ENCODE results near the gene ZNF467.

Gene ZNF467

GRCh38 chr7:149803551-149804074, 30.2 kb upstream of the ZNF467 start:
- no peaks in the 10 kb centered on the region for H3K36me3 ChIP-seq (ENCODE audit: control insufficient read depth, insufficient read depth, low read length)
- no peaks in the 10 kb centered on the region; the same call in none of the 2 replicates for H3K27me3 ChIP-seq (ENCODE audit: control insufficient read depth, insufficient read depth, low read length)
- no peaks in the 10 kb centered on the region for H3K9me3 ChIP-seq (ENCODE audit: control insufficient read depth, insufficient read depth, low read depth, low read length)
- no peak overlapping the region for H3K4me3 ChIP-seq (ENCODE audit: low read depth, low read length)
- H3K27ac ChIP-seq (ENCODE audit: low read depth, low read length) = no peak overlapping the region
- H3K4me1 ChIP-seq (ENCODE audit: control insufficient read depth, insufficient read depth, low read length) = no peaks in the 10 kb centered on the region
- H3K9ac ChIP-seq (ENCODE audit: low read length) = no peak overlapping the region

GRCh38 chr7:149802966-149803365, 29.6 kb upstream of the ZNF467 start:
- Histone ChIP-seq H3K9me3 (ENCODE audit: control insufficient read depth, insufficient read depth, low read depth, low read length) (no peaks in the 10 kb centered on the region), H3K27ac (ENCODE audit: low read depth, low read length) (no peak overlapping the region), H3K36me3 (ENCODE audit: control insufficient read depth, insufficient read depth, low read length) (no peaks in the 10 kb centered on the region), H3K27me3 (ENCODE audit: control insufficient read depth, insufficient read depth, low read length) (no peaks in the 10 kb centered on the region; the same call in none of the 2 replicates), H3K4me3 (ENCODE audit: low read depth, low read length) (no peak overlapping the region), H3K9ac (ENCODE audit: low read length) (no peak overlapping the region), H3K4me1 (ENCODE audit: control insufficient read depth, insufficient read depth, low read length) (no peaks in the 10 kb centered on the region)

DNA sequence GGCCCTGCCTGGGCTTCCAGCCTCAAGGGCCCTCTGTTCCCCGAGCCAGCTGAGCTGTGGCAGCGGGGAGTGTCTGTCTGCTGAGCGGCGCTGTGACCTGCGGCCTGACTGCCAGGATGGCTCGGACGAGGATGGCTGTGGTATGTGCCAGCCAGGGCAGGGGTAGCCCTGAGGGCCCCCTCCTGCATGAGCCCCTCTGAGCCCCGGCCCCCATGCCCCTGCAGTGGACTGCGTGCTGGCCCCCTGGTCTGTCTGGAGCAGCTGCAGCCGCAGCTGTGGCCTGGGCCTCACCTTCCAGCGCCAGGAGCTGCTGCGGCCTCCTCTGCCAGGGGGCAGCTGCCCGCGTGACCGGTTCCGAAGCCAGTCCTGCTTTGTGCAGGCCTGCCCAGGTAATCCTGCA, 28.4 kb upstream of the ZNF467 start:
- Histone ChIP-seq H3K4me3 (ENCODE audit: low read depth, low read length) (no peak overlapping the region), H3K27me3 (ENCODE audit: control insufficient read depth, insufficient read depth, low read length) (no peaks in the 10 kb centered on the region; the same call in 1 of the 2 replicates)

DNA sequence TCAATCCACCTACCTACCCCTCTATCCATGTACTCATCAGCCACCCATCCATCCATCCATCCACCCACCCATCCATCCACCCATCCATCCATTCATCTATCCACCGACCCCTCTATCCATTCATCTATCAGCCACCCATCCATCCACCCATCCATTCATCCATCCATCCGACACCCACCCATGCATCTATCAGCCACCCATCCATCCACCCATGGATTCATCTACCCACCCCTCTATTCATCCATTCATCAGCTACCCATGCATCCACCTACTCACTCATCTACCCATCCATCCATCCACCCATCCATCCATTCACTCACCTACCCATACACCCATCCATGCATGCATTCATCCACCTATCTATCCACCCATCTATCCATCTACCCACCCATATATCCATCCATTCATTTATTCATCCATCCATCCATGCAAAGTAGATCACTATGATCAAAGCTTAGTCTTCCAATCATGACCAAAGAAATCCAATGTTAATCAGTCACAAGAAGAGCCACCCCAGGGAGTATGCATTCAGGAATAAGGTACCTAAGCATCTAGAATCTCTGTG, 27.7 kb upstream of the ZNF467 start:
- no peak overlapping the region for H3K9ac ChIP-seq (ENCODE audit: low read length)
- H3K36me3 ChIP-seq (ENCODE audit: control insufficient read depth, insufficient read depth, low read length) = no peaks in the 10 kb centered on the region
- no peak overlapping the region for H3K4me3 ChIP-seq (ENCODE audit: low read depth, low read length)
- no peak overlapping the region for H3K27ac ChIP-seq (ENCODE audit: low read depth, low read length)
- no peaks in the 10 kb centered on the region for H3K9me3 ChIP-seq (ENCODE audit: control insufficient read depth, insufficient read depth, low read depth, low read length)
- no peaks in the 10 kb centered on the region for H3K4me1 ChIP-seq (ENCODE audit: control insufficient read depth, insufficient read depth, low read length)
- H3K27me3 ChIP-seq (ENCODE audit: control insufficient read depth, insufficient read depth, low read length) = peaks cover 3% of the 10 kb centered on the region; the same call in 1 of the 2 replicates

More for the DNA sequence above, 28.4 kb upstream of the ZNF467 start:
- H3K9me3 ChIP-seq (ENCODE audit: control insufficient read depth, insufficient read depth, low read depth, low read length) = no peaks in the 10 kb centered on the region
- H3K27ac ChIP-seq (ENCODE audit: low read depth, low read length) = no peak overlapping the region
- H3K9ac ChIP-seq (ENCODE audit: low read length) = no peak overlapping the region
- H3K4me1 ChIP-seq (ENCODE audit: control insufficient read depth, insufficient read depth, low read length) = no peaks in the 10 kb centered on the region
- H3K36me3 ChIP-seq (ENCODE audit: control insufficient read depth, insufficient read depth, low read length) = no peaks in the 10 kb centered on the region

DNA sequence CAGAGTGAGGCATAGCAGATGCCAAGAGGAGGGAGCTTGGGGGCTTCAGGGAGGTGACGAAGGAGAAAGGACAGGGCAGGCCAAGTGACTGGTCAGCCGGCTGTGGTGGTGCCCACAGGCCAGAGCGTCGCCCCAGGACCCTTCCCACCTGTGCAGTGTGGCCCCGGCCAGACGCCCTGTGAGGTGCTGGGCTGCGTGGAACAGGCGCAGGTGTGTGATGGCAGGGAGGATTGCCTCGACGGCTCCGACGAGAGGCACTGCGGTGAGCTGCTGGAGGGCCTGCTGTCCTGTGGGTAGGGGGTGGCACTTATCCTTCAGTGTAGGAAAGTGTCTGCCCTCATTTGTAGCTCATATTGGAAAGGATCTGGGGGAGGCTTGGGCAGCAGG, 26.8 kb upstream of the ZNF467 start:
- Histone ChIP-seq H3K4me3 (ENCODE audit: low read depth, low read length) (no peak overlapping the region), H3K9ac (ENCODE audit: low read length) (no peak overlapping the region), H3K27me3 (ENCODE audit: control insufficient read depth, insufficient read depth, low read length) (peaks cover 11% of the 10 kb centered on the region), H3K4me1 (ENCODE audit: control insufficient read depth, insufficient read depth, low read length) (no peaks in the 10 kb centered on the region), H3K27ac (ENCODE audit: low read depth, low read length) (no peak overlapping the region), H3K9me3 (ENCODE audit: control insufficient read depth, insufficient read depth, low read depth, low read length) (no peaks in the 10 kb centered on the region), H3K36me3 (ENCODE audit: control insufficient read depth, insufficient read depth, low read length) (no peaks in the 10 kb centered on the region)

DNA sequence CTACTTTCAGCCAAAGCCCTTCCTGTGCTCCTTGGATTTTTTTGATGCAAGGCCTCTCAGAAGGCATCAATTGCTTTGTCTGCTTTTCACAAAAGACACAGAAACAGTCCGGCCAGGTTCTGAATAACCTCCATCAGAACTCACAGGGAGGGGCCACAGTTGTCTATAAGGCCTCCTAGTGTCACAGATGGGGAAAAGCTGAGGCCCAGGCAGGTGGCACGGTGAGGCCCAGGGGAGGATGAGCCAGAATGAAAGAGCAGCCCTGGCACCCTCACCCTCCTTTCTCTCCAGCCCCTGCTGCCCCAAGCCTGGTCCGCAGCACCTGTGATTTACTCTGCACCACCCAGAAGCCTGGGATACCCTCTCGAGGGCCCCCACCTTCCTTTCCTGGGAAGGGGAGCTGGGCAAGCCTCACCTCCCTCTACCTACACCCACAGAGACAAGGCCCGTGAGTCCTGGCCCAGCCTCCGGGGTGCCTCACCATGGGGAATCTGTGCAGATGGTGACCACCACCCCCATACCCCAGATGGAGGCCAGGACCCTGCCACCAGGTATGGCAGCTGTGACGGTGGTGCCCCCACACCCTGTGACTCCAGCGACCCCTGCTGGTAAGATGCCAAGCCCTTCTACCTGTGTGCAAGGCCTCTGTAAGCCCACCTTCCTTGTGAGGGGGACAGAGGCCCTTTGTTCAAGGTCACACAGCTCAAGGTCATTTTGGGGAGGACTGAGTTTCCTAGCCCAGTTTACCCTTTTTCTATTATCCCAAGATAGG, 26.2 kb upstream of the ZNF467 start:
- Histone ChIP-seq H3K9me3 (ENCODE audit: control insufficient read depth, insufficient read depth, low read depth, low read length) (no peaks in the 10 kb centered on the region), H3K36me3 (ENCODE audit: control insufficient read depth, insufficient read depth, low read length) (no peaks in the 10 kb centered on the region), H3K4me3 (ENCODE audit: low read depth, low read length) (no peak overlapping the region), H3K4me1 (ENCODE audit: control insufficient read depth, insufficient read depth, low read length) (no peaks in the 10 kb centered on the region; the same call in 1 of the 2 replicates), H3K9ac (ENCODE audit: low read length) (no peak overlapping the region), H3K27me3 (ENCODE audit: control insufficient read depth, insufficient read depth, low read length) (peaks cover 16% of the 10 kb centered on the region), H3K27ac (ENCODE audit: low read depth, low read length) (no peak overlapping the region)

DNA sequence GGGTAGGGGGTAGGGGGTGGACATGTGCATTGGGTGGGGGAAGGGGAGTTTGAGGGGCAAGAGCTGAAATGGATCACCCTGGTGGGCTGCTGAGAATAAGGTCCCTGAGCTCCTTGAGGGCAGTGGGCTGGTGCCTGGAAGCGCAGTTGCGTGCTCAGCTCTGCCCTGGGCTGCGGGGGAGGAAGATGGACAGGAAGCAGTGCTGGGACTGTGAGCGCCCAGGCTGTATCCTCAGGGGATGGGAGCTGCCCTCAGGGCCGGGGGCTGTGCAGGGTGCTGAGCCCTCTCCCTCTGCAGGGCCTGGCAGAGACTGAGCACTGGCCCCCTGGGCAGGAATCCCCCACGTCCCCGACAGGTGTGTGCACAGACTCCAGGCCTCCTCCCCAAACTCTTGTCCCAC, 24.4 kb upstream of the ZNF467 start:
- Histone ChIP-seq H3K4me3 (ENCODE audit: low read depth, low read length) (no peak overlapping the region), H3K9ac (ENCODE audit: low read length) (no peak overlapping the region), H3K9me3 (ENCODE audit: control insufficient read depth, insufficient read depth, low read depth, low read length) (no peaks in the 10 kb centered on the region), H3K27me3 (ENCODE audit: control insufficient read depth, insufficient read depth, low read length) (peaks cover 30% of the 10 kb centered on the region), H3K36me3 (ENCODE audit: control insufficient read depth, insufficient read depth, low read length) (no peaks in the 10 kb centered on the region), H3K4me1 (ENCODE audit: control insufficient read depth, insufficient read depth, low read length) (no peaks in the 10 kb centered on the region; the same call in 1 of the 2 replicates), H3K27ac (ENCODE audit: low read depth, low read length) (no peak overlapping the region)

DNA sequence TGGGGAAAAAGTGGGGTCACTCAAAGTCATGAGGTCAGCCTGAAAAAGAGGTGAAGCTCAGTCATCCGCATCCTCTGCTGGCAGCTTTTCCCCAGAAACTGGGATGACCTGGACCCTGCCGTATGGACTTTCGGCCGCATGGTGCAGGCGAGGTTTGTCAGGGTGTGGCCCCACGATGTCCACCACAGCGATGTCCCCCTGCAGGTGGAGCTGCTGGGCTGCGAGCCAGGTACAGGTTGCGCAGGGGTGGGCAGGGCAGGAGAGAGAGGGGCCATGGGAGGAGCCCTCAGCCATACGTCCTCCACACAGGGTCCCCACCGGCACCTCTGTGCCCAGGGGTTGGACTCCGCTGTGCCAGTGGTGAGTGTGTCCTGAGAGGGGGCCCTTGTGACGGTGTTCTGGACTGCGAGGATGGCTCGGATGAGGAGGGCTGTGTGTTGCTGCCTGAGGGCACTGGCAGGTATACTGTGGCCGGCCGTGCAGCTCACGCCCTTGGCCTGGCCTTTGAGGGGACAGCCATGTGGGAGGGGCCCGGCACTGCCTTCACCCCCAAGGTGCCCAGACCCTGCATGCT, 23.0 kb upstream of the ZNF467 start:
- Histone ChIP-seq H3K36me3 (ENCODE audit: control insufficient read depth, insufficient read depth, low read length) (no peaks in the 10 kb centered on the region), H3K27ac (ENCODE audit: low read depth, low read length) (no peak overlapping the region), H3K27me3 (ENCODE audit: control insufficient read depth, insufficient read depth, low read length) (peaks cover 43% of the 10 kb centered on the region), H3K9ac (ENCODE audit: low read length) (no peak overlapping the region), H3K4me3 (ENCODE audit: low read depth, low read length) (no peak overlapping the region), H3K9me3 (ENCODE audit: control insufficient read depth, insufficient read depth, low read depth, low read length) (no peaks in the 10 kb centered on the region), H3K4me1 (ENCODE audit: control insufficient read depth, insufficient read depth, low read length) (no peaks in the 10 kb centered on the region; the same call in 1 of the 2 replicates)

DNA sequence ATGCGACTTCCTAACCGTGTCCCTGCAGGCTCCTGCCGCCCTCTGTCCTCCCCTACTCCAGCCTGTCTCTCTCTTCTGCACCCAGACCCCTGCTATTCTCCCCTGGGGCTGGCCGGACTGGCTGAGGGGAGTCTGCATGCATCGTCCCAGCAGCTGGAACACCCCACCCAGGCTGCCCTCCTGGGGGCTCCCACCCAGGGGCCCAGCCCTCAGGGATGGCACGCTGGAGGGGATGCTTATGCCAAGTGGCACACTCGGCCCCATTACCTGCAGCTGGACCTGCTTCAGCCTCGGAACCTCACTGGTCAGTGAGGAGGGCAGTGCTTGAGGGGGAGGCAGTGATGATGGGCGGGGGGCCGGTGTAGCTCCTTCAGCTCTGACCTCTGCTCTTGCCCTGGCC, 21.7 kb upstream of the ZNF467 start:
- no peak overlapping the region for H3K4me3 ChIP-seq (ENCODE audit: low read depth, low read length)

DNA sequence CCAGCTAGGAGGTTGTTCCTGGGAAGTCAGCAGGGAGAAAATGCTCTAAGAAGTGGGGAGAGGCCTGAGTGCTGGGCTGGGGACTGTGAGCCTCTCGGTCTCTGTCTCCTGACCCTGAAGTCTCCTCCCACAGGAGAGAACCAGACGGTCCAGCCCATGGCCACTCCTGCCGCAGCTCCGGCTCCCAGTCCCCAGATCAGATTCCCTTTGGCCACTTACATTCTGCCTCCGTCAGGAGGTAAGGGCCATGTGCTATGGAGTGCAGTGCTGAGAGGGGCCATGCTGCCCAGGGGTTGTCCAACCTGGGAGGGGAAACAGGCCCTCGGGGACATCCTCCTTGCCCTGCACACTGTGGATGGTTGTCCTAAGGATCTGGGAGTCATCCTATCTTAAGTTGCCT, 21.3 kb upstream of the ZNF467 start:
- Histone ChIP-seq H3K4me1 (ENCODE audit: control insufficient read depth, insufficient read depth, low read length) (no peaks in the 10 kb centered on the region; the same call in 1 of the 2 replicates), H3K36me3 (ENCODE audit: control insufficient read depth, insufficient read depth, low read length) (no peaks in the 10 kb centered on the region), H3K9me3 (ENCODE audit: control insufficient read depth, insufficient read depth, low read depth, low read length) (no peaks in the 10 kb centered on the region), H3K9ac (ENCODE audit: low read length) (no peak overlapping the region), H3K27ac (ENCODE audit: low read depth, low read length) (no peak overlapping the region), H3K27me3 (ENCODE audit: control insufficient read depth, insufficient read depth, low read length) (peaks cover 59% of the 10 kb centered on the region), H3K4me3 (ENCODE audit: low read depth, low read length) (no peak overlapping the region)

More for the DNA sequence above, 21.7 kb upstream of the ZNF467 start:
- Histone ChIP-seq H3K27me3 (ENCODE audit: control insufficient read depth, insufficient read depth, low read length) (peaks cover 55% of the 10 kb centered on the region), H3K4me1 (ENCODE audit: control insufficient read depth, insufficient read depth, low read length) (no peaks in the 10 kb centered on the region; the same call in 1 of the 2 replicates), H3K9ac (ENCODE audit: low read length) (no peak overlapping the region), H3K36me3 (ENCODE audit: control insufficient read depth, insufficient read depth, low read length) (no peaks in the 10 kb centered on the region), H3K9me3 (ENCODE audit: control insufficient read depth, insufficient read depth, low read depth, low read length) (no peaks in the 10 kb centered on the region), H3K27ac (ENCODE audit: low read depth, low read length) (no peak overlapping the region)

GRCh38 chr7:149793261-149793660, 19.9 kb upstream of the ZNF467 start:
- Histone ChIP-seq H3K27me3 (ENCODE audit: control insufficient read depth, insufficient read depth, low read length) (peaks cover 73% of the 10 kb centered on the region), H3K9ac (ENCODE audit: low read length) (no peak overlapping the region), H3K4me1 (ENCODE audit: control insufficient read depth, insufficient read depth, low read length) (no peaks in the 10 kb centered on the region; the same call in 1 of the 2 replicates), H3K9me3 (ENCODE audit: control insufficient read depth, insufficient read depth, low read depth, low read length) (no peaks in the 10 kb centered on the region), H3K4me3 (ENCODE audit: low read depth, low read length) (no peak overlapping the region), H3K27ac (ENCODE audit: low read depth, low read length) (no peak overlapping the region), H3K36me3 (ENCODE audit: control insufficient read depth, insufficient read depth, low read length) (no peaks in the 10 kb centered on the region)
